DMS114 treated with DMSO at 0.1 percent for 48 hours (cell line): ENCODE results near the gene ZNF446.
"Not testable (repeated sequence)": the region's sequence is repeated elsewhere in the genome, so short reads cannot be mapped to it uniquely, and the experiment has no call there.

Experiments used
- DNase-seq: peaks from one replicate; lab custom pipeline; 2025; ENCODE audit not compliant: unreplicated experiment; lab: John Stamatoyannopoulos, UW

The ZNF446 gene

DNA sequence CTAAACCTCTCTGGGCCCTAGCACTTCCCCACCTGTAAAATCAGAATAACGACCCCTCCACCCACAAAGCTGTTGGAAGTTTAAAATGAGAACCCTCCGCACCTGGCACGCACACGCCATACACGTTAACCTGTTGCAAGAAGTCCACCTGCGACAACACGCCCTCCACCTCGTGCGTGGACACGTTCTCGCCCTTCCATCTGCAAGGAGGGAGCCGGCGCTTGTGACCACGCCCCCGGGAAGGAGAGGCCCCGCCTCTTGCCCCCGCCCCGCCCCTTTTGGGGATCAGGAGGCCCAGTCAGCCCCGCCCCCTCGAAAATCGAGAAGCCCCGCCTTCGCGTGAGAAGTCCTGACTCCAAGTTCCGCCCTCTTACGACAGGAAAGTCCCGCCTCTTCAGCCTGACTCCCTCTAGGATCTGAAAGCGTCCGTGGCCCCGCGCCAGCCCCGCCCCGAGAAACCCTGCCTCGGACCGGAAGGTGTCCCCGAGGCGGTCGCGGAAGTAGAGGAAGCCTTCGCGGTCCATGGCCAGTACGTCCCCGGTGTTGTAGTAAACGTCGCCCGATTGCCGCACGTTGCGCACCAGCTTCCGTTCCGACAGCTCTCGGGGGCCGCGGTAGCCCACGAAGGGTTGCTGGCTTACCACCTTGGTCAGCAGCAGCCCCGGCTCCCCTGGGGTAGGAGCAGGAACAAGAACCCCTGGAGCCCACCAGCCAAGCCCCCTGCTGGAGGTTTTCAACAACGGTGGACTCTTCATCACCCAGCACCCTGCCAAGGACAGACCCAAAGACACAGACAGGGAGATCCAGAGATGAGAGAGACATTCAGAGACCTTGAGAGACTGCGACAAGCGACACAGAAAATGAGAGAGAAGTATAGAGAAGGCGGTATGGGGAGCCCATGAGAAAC, 23.1 kb downstream of the ZNF446 start:
- DNase-seq = peak; percentile 98

DNA sequence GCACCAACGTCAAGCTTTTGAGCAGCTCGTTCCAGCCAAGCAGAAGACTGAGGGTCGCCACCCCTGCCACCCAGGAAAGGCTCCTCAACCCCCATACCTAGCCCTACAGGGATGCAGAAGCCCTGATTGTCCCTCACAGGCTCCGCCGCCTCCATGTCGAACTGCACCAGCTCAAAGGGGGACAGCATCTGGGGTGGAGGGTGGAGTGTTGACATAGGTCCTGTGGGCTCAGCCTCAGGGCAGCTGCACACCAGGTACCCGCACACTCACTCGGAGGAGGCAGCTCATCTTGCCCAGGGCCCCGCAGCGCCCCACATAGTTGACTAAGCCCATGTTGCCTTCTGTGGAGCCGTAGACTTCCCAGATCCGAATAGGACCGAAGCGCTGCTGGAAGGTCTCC, 24.1 kb downstream of the ZNF446 start:
- no peak for DNase-seq

DNA sequence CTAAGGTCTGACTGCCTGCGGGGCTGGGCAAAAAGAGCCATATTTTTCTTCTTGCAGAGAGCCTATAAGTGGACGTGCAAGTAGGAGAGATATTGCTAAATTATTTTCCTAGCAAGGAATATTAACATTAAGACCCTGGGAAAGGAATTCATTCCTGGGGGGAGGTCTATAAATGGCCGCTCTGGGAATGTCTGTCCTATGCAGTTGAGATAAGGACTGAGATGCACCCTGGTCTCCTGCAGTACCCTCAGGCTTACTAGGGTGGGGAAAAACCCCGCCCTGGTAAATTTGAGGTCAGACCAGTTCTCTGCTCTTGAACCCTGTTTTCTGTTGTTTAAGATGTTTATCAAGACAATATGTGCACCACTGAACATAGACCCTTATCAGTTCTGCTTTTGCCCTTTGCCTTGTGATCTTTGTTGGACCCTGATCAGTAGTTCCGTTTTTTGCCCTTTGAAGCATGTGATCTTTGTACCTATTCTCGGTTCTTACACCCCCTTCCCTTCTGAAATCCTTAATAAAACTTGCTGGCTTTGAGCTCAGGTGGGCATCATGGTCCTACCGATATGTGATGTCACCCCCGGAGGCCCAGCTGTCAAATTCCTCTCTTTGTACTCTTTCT, 31.6 kb downstream of the ZNF446 start:
- not testable (repeated sequence) for DNase-seq

DNA sequence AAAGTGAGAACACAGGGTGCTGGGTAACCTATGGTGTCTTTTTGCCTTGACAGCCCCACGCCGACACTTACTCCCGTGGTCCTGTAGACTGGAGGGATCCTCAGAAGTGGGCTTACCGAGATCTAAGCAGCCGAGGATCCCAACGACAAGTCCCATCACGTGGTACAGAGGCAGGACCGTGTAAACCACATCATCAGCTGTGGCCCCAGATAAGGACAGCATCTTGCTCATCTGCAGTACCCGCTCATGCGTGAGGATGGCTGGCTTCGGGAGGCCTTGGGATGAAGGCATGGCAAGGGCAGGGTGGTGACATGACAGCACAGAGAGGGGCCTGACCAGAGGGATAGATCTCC, 33.6 kb downstream of the ZNF446 start:
- no peak for DNase-seq

DNA sequence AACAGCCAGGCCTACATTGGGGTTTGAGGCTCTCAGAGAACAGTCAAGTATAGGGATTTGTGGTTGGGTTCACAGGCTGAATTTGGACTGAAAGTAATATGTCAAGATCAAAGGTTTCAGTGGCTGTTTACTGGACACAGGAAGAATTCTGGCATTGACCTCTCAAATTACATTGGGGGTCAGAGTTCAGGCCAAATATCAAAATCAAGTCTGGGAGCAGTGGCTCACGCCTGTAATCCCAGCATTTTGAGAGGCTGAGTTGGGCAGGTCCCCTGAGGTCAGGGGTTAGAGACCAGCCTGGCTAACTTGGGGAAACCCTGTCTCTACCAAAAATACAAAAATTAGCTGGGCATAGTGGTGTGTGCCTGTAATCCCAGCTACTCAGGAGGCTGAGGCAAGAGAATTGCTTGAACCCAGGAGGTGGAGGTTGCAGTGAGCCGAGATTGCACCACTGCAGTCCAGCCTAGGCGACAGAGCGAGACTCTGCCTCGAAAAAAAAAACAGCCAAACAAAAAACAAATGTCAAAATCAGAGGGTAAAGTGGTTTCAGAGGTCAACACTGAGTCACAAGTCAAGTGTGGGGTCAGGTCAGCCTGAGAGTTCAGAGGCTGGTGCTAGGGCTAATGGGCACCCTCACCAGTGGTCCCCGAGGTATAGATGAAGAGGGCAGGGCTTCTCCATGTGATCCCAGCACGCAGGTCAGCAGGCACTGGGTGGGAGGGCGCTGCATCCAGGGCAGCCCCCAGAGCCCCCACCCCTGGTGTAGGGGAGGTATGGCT, 34.1 kb downstream of the ZNF446 start:
- no peak for DNase-seq

DNA sequence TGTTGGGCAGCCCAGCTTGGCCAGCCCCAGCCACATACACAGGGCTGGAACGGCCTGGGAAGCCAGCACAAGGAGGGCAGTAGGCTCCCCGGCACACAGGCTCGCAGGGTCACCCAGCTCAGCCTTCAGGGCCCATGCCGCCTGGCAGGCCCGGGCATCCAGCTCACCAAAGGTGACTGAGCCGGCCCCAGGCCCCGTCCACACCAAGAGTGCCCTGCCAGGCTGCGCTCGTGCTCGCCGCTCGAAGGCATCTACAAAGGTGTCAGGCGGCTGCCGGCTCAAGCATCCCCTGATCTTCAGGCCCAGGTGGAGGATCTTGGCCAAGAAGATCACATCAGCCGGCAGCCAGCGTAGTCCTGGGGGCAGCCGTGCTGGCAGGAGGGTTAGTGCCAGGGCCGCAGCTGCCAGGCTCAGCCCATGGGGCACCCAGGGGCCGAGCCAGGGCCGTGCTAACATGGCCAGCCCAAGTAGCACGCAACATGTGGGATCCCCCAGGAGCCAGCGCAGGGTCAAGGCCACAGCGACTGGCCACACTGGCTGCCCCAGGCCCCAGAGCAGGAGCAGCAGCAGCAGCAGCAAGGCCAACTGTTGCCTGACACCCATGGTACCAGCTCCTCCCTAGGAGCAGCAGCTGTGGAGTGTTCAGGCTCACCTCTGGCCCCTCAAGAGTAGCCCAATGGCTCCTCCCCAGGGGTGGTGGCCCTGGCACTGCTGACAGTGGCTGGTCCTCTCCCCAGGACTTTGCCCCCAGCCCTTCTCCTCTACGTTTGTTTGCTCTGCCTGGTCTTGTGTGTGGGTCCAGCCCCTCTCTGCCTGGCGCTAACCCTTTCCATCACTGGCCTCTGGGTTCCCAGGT, 35.4 kb downstream of the ZNF446 start, which contains the start of gene SLC27A5:
Gene SLC27A5 (minus strand): TSS at position 640 of the 856 bp plus-strand sequence. CDS start 37 bp downstream, at position 603.
- DNase-seq = no peak

DNA sequence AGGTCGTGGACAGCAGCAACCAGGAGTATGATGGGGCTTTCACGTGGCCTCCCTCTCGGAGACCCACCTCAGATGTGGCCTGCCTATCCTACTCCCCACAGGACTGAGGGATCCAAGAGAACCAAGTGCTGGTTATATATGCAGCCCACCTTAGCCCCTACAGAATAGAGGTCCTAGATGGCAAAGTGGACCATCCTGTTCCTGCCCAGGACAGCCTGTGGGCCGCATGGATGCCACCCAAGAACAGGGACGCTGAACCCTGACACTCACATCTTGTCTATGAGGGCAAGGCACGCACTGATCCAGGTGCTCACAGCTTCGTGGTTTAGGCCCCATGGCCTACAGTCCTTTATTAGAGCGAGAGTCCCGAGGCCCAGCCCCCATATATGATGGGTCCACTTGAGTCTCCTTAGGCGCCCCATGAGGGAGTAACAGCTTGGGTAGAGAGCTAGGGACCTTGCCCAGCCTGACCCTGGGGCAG, 37.1 kb downstream of the ZNF446 start:
- DNase-seq = no peak

DNA sequence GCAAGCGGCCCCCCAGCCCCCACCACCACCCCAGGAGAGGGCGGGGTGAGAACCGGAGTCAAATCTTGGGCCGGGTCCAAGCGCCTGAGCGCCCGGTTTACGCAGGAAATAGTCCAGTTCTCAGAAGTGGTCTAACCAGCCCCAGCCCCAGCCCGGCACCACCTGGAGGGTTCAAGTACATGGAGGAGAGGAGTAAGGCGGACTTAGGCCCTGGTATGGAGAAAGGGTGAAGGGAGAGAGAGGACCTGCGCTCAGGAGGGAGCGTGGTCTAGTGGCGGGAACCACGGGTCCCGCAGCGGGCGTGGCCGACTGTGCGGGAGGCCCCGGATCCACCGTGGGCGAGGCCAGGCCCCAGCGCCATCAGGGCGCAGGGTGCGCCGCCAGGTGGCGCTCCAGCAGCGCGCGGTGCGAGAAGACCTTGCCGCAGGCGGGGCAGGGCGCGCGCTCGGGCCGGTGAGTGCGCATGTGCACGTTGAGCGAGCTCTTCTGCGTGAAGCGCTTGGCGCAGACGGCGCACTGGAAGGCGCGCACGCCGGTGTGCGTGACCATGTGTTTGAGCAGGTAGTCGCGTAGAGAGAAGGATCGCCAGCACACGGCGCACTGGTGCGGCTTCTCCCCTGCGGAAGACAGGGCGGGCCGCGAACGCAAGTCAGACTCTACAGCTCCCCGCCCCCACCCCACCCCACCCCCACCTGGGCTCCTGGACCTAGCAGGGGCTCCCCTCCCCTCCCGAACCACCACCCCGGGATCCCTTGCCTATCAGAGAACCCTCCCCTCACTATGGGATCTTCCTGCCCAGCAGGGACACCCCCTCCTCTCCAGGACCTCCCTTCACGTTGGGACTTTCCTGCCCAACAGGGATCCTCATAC, 37.8 kb downstream of the ZNF446 start:
- no peak for DNase-seq

DNA sequence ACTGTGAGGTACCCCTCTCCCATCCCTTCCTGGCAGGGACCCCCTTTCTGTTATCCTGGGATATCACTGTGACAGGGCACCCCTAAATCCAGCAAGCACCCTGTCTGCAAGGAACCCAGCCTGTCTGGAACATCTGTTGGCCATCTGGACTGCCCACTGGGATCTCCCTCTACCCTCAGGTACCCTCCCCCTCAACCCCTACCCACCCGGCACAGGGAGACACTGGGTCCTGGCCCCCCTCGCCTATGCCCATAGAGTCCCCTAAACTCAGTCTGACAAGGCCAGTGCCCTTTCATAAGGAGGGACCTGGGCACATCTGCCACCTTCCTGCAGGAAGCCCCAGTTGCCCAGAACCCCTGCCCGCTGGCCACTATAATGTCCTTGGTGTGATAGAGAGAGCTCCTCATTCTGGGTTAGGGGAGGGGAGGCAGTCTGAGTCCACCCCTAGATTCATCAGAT, 38.4 kb downstream of the ZNF446 start:
- no peak for DNase-seq

DNA sequence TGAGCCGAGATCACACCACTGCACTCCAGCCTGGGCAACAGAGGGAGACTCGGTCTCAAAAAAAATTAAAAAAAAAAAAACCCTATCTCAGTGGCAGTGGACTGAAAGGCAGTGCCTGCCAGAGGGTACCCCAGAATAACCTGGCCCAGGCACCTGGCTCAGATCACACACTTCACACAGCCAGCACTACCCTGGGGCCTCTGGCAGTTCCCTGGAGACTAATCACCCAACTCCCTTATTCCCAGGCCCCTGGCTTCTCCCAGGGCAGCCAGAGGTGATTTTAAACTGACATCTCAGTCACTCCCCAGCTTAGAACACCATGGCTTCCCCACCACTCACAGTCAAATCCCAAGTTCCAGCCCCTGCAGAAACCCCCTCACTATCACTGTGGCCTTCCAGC, 39.1 kb downstream of the ZNF446 start:
- no peak for DNase-seq

DNA sequence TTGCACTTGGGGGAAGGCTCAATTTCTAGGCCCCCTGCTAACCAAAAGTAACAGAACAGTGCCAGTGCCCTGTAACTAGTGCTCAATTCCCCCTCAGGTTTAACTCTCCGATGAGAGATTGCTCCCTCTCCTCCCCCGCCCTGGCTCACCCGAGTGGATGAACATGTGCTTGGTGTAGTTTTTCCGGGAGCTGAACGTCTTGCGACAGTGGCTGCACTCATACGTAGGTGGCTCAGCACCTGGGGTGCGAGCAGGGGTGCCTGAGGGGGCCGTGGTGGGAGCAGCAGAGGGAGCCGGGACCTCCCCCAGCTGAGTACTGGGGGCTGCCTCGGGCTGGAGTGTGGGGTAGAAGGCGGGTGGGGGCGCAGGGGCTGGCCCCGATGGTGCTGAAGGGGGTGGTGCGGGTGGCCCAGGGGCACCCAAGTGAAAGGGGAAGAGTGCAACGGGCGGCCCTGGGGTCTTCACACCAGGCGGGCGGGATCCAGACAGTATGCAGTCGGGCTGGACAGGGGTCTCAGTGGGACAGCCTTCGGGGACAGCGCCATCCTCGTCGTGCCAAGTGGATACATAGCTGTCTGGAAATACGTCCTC, 40.2 kb downstream of the ZNF446 start:
- DNase-seq = no peak

DNA sequence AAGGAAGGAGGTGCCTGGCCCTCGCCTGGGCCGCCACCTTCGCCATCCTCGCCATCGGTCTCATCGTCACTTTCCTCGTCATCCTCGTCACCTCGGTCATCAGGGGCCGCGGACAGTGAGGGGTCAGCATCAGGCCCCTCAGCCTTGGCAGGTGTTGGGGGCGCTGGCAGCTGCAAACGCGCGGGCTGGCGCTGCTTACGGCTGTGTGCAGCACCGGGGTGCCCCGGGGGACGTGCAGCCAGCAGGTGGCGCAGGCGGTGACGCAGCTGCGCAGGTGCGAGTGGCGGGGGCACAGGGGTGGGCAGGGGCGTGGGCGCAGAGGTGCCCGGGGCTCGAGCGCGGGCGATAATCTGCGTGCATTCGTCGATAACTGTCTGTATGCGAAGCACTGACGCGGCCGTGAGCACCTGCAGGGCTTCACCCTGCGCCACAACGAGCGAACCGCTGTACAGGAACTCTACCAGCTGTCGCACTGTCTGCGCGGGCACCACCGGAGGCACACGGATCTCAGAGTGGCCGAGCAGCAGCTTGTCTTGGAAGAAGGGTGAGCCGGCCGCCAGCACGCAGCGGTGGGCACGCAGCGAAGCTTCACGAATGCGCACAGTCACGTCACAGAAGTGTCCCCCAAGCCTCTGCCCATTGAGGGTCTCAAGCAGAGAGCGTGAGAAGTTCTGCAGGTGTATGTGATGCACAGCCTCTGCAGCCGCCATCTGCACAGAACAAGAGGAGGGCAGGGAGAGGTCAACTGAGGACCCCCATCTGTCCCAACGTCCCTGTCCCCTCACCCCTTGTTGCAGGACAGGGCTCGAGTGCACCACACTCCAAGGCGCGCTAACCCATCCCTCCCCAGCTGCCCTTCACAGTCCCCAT, 41.0 kb downstream of the ZNF446 start:
- DNase-seq = no peak

DNA sequence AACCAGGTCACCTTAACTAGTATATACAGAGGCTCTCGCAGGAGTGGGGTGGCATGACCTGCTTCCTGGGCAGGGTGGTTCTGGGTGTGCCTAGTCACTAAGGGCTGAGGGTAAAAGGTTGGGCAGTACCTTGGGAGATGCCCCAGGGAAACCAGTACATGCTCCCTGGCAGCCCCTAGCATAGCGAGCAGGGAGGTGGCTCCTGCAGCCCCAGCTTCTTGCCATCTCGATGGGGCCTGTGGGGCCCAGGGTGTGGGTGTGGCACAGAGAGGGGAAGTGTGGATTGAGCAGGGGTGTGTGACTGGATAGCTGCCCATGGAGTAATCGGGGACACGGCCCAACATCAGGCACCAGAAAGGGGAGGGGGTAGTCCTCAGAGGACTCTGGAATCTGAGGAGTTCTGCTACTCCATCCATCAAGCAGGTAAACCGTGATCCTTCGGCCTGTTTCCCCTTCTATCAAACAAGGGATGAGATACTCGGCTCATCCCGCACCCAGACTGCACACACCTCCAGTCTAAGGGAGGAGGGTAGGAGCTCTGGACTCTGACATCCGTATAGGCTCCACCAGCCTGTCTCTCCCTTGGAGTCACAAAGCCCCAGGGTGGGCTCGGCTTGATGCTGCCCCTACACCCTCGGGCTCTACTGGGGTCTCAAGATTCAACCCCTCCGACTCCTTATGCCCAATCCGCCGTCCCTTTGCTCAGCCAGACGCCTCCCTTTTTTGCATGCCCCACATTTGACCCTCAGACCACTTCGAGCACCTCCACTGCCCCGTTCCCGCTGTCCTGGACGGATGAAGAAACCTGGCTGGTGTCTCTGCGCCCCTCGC, 42.3 kb downstream of the ZNF446 start:
- no peak for DNase-seq

DNA sequence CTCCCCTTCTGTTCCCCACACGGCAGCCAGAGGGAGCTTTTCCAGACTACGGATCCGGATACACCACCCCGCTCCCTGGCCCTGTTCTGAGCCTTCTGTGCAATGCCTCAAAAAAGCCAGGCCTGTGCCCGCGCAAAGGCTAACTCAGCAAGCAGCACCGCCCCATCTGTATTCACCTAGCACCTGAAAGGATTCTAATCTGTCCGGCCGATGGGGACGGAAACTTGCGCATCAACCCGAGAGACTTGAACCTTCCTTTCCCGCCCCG, 42.9 kb downstream of the ZNF446 start:
- DNase-seq = peak; percentile 53

DNA sequence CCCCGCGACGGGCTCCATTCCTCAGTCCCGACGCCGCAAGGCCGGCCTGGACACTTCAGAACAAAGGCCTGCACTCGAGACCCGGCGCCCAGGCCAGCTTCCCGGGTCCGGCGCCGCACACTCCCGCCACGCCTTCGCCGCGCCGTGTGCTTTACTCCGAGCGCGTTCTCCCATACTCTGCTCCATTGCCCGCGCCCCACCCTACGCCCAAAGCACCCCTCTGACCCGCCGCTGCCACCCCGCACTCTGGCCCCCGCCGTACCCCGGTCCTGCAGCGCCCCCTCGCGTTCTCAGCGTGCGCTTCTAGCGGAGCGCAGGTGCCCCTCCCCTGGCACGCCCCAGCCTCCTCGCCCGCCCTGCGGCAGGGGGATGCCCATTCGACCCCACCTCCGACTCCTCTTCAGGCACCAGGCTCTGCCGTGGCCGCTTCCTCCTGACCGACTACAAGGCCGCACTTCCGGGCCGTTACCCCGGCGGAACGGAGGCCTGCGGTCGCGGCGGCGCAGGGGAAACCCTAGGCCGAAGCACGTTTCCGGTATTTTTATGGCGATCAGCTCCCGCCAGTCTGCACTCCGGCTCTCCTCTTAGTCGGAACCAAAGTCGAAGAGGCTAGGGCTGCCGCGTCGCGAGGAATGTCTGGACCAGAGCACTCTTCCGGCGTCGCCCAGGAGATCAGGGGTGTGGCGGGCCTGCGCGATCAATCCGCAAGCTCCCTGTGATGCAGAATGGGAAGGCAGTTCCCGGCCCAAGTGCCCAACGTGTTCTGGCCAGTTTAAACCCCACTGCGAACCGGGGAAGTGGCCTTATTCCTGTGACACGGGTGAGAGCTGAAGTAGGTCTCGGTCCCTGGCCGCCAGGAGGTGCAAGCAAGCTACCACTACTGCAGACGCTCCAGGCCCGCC, 43.5 kb downstream of the ZNF446 start, which contains the start of gene ZBTB45:
Gene ZBTB45 (minus strand): TSS at position 456 of the 902 bp plus-strand sequence. CDS start 2,137 bp downstream, outside the sequence.
- peak; percentile 98 for DNase-seq

DNA sequence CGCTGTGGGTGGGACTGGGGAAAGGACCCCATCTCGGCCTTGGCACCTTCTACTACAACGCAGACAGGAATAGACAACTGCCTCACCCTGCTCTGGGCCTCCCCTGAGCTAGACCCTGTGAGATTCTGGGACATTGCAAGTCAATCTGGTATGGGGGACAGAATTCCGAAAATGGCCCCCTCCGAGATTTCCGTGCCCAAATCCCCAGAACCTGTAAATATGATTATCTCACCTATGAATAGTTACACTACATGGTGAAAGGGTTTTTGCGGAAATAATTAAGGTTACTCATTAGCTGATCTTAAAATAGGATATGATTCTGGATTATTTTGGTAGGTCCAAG, 44.1 kb downstream of the ZNF446 start:
- DNase-seq = no peak

DNA sequence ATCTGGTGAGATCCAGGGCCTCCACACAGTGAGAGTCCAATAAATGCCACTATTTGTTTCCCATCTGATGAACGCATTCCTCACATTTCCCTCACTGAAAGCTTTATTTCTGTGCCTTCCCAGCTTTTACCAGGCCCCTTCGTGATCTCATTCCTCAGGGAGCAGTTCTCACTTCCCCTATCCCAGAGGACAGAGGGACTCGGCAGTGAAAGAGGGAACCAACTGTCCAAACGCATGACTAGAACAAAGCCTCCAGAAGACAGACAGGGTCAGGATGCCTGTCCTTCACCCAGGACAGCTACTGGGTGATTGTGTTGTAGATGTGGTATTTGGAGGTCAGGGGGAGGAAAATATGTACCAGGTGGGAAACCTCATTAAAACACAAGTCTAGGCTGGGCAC, 45.5 kb downstream of the ZNF446 start:
- DNase-seq = no peak
